ENCODE data around the gene GSS.

The GSS gene

DNA sequence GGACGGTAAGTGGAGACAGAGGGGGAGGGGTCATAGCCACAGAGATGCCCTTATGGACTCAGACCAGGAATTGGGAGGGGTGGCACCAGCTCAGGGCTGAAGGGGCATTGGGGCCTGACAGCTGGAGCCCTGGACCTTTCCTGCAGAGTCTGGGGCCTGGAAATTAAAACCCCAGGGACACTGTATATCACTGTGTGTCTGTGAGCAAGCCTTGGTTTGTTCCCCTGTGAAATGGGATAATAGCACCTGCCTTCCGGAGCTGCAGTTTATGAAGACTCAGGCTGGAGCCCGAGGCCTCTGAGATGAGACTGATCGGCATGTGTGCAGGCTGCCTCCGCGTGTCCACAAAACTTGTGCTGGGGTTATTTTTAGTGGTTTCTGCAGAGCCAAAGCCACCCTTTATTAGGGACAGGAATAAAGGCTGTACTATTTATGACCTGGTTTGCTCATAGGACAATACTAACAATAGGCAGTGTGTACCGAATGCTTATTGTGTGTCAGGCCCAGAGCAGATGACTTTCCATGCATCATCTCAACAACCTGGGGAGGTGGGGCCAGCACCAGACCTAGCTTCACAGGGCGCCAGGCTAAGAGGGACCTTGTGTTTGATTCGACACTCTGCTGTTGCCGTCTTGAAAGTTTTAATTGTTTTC is 22.6 kb upstream of the GSS start:
- no peak for DNase-seq (ENCODE audit: low spot score)

DNA sequence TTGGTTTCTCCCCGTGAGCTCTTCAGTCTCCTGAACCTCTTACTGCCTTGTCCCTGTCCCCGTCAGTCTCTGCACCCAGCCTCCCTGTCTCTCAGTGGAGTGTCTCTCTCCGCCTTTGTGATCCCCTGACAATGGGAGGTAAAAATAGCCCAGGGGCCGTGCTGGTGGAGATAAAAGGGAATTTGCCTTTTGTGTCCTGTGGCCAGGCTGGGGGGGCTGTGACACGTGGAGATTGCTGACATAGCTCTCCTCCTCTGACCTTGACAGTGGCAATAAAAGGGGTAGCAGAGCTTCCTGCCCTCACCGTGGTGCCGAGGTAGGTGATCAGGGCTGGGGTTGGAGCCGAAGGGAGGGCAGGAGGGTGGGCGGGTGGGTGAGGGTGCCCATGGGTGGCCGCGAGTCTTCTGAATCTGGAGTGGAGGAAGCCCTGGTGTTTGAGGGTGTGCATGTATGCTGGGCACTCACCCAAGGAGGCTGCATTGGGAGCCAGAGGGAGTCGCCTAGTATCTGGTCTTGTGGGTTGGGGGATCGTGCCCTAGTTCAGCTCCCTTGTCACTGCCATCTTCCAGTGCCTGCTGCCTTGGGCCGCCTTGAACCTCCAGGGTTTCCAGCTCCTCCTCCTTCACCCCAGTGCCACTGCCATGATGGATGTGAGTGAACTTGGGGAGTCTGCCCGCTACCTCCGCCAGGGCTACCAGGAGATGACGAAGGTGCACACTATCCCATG is 21.9 kb upstream of the GSS start:
- no peak for DNase-seq (ENCODE audit: low spot score)

DNA sequence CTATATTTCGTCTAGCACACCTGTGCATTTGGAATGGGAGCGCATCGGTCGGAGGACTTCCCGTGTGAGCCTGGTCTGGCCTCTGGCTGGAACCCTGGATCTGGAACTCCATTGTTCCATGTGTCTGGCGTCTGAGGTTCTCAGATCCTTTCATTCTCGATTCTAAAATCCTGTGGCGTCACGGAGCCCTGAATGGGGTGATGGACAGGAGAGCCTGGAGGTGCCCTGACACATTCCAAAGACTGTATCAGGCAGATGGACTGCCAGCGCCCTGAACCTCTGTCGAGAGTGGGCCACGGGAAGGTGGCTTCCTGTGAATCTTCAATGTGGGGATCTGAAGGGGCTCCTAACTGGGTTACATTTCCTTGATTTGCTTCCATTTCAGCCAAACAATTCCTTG is 20.7 kb upstream of the GSS start:
- DNase-seq (ENCODE audit: low spot score) = no peak

DNA sequence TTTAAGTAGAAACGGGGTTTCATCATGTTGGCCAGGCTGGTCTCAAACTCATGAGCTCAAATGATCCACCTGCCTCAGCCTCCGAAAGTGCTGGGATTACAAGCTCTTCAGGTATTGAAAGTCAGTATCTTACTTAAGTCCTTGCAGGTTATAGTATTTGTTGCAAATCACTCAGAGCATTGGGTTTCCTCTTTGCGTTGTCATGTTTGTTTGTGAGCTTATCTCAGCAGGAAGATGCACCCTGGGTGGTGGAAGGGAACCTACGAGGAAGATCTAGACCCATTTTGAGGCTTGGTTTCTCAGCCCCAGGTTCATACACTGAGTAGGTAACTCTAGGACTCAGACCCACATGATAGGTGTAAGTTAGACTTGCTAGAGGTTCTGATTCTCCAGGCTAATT is 18.6 kb upstream of the GSS start:
- DNase-seq (ENCODE audit: low spot score) = no peak

DNA sequence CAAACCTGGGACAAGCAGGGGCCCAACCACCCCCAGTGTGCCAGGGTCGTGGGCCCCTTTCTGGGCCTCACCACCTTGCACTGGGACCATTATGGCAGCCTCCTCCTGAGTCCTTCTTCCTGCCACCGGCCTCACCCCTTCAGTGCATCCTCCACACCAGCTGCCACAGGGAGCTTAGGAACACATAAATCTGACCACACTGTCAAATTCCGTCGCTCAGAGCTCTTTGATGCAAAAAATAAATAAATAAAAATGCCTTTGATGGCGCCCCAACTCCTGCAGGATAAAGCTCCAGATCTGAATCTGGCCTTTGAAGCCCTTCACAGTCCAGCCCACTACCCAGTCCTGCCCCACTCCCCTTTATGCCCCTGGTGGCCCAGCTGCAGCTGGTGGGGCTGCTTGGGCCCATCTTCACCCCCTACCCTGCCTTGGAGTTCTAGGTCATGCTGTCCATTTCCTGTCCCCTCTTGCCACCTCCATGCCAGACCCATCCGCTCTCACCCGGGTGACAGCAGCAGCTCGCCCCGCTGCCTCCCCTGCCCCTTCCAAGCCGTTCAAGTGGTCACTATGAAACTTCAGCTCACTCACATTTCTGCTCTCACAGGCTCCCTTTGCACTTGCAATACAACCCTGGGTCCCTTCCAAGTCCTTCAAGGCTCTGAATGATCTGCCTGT is 16.1 kb upstream of the GSS start:
- DNase-seq (ENCODE audit: low spot score) = no peak

DNA sequence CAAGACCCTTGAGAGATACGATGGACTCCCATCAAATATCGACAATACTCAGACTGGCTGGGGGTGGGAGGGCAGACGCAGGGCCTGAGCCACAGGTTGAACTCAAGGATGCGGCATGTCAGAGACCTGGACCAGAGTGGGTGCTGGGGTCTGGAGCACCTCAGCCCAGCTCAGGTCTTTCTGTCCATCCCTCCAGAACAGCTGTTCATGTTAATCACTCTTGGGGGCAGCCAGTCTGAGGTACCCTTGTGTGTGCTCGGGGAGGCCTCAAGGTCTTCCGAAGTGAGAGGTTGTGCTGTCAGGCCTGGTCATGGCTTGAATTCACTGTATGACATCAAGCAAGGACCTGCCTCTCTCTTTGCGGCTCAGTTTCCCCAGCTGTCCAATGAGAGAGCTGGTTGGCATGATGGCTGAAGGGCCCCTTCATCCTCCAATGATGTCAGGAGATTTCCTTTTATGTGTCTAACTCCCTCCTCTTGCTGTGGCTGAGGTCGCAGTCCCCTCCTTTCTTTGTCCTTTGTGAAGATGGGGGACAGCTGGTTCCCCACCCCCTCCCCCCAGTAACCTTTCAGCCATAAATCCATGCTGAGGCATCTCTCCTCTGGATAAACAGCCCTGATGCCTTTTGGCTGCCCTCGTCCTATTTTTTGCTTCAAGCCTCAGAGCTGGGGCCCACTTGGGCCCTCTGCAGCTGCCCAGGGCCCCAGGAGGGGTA is 15.4 kb upstream of the GSS start:
- DNase-seq (ENCODE audit: low spot score) = no peak

DNA sequence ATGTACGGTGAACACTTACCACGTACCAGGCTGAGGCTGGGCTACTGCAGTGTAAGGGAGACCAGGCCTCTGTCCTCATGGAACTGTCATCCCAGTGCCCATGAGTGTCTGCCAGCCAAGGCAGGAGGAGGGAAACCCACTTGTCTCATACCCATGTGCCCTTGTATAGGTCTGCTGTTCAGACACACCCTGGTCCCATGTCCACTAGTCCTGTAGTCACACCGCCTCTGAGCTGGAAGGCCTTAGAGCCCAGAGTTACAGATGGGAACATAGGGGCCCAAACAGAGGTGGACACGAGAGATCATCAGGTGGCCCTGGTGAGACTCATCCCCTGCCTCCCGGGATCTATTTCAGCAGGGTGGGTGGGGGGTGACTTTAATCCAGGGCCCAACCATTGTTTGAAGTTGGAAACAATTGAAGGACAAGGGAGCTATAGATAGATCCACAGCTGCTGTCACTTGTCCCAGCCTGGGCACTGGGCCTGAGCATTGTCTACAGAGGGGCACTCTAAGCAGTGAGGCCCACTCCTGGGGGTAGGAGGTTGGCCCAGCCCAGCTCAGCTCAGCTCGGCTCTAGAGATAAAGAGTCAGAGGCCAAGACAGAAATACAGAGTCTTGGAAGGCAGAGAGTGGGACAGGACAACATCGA is 14.7 kb upstream of the GSS start:
- DNase-seq (ENCODE audit: low spot score) = no peak

DNA sequence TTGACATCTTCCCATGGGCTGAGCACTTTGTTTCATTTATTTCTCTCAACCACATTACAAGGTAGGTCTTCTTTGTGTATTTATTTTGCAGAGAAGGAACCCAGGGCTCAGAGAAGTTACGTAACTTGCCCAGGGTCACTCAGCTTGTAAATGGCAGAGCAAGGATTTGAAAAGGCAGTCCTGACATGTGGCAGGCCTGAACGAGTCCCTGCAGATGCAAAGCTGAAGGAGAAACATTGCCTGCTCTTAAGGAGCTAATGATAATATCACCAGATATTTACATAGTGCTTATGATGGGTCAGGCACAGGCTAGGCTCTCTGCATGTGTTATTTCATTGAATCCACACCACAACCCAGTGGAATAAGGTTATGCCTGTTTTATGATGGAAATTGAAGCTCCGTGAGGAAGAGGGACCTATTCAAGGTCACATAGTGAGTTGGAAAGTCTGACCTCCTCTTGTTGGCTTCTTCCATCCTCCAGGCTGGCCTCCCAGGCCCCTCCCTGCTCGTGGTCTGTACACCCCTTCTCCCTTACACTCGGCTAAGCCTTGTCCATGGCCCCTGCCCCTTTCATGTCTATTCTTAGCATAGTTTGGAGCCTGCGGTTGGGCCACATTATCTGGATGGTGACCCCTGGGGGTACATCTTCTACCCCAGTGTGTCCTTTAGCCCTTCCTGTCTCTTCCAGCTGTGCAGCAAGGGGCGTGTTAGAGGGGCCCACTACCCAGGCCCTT is 12.6 kb upstream of the GSS start:
- DNase-seq (ENCODE audit: low spot score) = no peak

DNA sequence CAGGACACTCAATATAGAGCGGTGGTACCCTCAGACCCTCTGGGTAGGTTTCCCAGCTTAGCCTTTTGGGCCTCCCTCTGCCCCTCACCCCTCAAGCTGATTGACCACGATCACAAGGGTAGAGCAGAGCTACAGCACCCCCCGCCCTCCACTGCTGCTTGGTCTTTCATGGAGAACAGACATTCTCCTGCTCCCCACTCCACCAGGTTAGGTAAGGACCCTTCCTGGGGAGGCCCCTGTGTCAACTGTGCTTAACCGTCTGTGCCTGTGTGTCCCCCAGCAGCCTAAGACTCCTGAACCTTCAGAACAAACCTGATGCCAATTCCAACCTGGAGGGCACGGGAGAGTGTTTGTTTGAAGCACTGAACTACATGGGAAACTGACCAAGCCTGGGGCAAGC is 11.8 kb upstream of the GSS start:
- DNase-seq (ENCODE audit: low spot score) = no peak

GRCh38 chr20:34965051-34965450 is 9.4 kb upstream of the GSS start:
- DNase-seq (ENCODE audit: low spot score) = no peak

GRCh38 chr20:34964486-34964885 is 8.9 kb upstream of the GSS start:
- DNase-seq (ENCODE audit: low spot score) = no peak

DNA sequence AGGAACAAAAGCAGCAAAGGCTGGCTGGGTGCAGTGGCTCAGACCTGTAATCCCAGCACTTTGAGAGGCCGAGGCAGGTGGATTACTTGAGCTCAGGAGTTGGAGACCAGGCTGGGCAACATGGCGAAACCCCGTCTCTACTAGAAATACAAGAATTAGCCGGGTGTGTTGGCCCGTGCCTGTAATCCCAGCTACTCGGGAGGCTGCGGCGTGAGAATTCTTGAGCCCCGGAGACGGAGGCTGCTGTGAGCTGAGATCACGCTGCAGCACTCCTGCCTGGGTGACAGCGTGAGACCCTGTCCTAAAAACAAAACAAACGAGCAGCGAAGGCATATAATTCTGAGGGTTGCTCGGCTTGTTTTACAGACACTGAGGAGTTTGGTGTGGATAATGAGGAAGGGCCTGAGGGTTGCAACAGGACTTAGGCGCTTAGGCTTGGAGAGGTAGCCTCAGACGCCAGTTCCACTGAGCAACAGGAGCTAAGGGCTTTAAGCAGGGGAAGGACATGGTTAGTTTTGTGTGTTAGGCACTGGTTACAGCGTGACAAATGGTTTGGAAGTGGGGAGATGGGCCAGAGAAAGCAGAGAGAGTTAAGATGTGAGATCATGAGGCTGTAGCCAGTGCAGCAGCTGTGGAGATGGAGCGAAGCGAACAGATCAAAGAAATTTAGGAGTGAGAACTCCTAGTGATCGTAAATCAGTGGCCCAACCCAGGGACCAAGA is 1.3 kb upstream of the GSS start:
- no peak for DNase-seq (ENCODE audit: low spot score)

DNA sequence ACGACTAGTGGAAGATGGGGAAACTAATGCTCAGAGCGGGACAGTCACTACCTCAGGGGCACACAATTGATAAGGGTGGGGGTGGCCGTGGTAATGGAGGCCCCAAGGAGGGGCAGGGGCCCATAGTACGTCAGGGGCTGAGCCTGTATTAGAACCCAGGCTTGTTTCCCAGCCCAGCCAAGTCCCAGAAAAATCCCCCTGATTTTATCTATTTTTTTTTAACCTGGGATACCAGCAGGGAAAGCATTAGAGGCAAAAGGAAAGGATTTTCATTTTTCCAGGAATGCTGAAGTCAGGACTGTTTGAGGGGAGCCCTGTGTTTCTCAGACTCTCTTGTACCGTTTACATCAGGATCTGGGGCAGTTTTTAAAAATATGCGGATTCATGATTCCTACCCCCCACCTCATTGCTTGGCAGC is 444 bp upstream of the GSS start:
- no peak for DNase-seq (ENCODE audit: low spot score)

DNA sequence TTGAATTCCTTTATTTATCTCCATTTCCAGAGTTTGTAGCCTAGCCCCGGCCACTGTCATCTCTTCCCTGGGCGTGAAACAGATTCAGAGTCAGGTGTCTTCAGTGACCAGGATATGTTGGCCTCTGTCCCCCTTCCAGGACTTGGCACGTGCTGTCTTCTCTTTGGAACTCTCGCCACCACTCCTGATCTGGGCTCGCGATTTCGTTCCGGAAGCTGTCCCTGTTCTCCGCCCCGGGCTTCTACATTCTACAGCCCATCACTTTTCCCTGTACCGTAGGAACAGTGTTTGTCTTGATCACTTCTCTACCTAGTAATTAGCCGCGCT is 739 bp downstream of the GSS start:
- peak; percentile 9 for DNase-seq (ENCODE audit: low spot score)

DNA sequence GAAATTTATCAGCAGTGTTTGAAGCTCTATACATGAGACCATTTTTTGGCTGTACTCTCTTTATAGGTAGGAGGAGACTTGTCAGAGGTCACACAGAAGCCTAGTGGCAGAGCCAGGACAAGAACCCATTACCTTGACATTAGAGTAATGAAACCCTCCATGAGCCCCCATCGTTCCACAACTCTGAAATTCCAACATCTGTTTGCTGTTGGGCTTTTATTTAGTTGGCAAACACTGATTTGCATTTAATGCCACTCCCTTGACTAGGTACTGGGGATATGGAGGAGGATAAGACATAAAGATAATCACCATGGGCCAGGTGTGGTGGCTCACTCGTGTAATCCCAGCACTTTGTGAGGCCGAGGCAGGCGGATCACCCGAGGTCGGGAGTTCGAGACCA is 1.6 kb downstream of the GSS start:
- no peak for DNase-seq (ENCODE audit: low spot score)

DNA sequence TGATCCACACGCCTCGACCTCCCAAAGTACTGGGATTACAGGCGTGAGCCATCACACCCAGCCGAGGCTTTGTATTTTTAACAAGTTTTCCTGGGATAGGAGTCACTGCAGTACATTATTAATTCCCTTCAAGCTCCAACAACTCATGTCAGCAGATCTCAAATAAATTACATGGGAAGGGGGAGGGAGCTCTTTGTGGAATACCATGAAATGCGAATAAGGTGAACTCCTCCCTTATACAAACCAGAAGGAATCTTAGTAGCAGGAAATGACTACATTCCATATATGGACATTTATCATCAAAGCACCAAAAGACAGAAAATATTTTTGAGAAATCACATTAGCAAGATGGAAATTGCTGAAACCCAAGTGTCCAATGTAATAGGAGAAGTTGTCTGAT is 2.9 kb downstream of the GSS start:
- no peak for DNase-seq (ENCODE audit: low spot score)

- no peak for DNase-seq (ENCODE audit: low spot score)
Measured at GRCh38 chr20:34951652-34952051, 4.0 kb downstream of the GSS start.

DNA sequence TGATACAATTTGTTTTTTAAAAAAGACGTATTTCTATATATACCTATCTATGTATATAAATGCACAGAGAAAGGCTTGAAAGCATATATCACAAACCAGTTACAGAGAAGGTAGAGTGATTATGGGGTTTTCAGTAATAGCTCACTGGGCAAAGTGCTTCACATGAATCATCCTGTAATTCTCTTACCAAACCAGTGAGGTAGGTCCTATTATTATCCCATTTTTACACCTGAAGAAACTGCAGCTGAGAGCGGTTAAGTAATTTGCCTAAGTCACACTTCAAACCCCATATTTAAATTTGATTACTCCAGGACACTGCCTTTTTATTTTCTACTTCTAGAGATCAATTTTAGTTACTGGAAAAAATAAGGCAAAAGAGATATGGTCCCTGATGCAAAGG is 4.4 kb downstream of the GSS start:
- no peak for DNase-seq (ENCODE audit: low spot score)

DNA sequence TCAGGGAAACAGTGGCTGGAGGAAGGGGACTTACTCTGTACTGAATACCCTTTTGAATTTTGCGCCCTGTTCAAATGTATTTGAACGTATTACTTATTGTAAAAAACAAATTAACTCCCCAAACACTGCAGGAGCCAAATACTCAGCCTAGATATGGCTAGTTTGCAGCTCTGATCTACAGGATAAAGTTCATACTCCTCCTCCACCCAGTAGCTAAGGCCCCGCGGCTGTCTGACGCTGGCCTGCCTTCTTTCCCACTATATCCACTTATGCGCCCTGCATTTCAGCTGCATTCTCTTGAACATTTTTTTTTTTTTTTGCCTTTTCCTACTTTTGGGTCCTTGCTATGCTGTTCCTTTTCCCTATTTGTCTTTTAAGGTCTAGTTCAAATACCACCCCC is 6.5 kb downstream of the GSS start:
- DNase-seq (ENCODE audit: low spot score) = no peak

GRCh38 chr20:34948030-34948429 is 7.6 kb downstream of the GSS start:
- no peak for DNase-seq (ENCODE audit: low spot score)

GRCh38 chr20:34947336-34947735 is 8.3 kb downstream of the GSS start:
- DNase-seq (ENCODE audit: low spot score) = no peak
